HG02884 (cell line): ENCODE results near the gene GRAP2.

Experiments used
- ATAC-seq: cut with Tn5 transposase; IDR thresholded peaks from one replicate; pipeline ENCODE4 v1.9.1; 2021; ENCODE audit warnings: mild to moderate bottlenecking, moderate library complexity; ENCODE audit not compliant: unreplicated experiment

The GRAP2 gene

GRCh38 chr22:39923696-39924095 lies 22.8 kb downstream of the GRAP2 start:
- ATAC-seq = no peak

GRCh38 chr22:39924286-39924685 lies 23.4 kb downstream of the GRAP2 start:
- no peak for ATAC-seq

- no peak for ATAC-seq
These were observed 24.4 kb downstream of the GRAP2 start for GRCh38 chr22:39925273-39925672.

GRCh38 chr22:39925909-39926679 lies 25.2 kb downstream of the GRAP2 start:
- no peak for ATAC-seq

- no peak for ATAC-seq
These were observed 25.9 kb downstream of the GRAP2 start for GRCh38 chr22:39926753-39927152.

- no peak for ATAC-seq
These were observed 26.7 kb downstream of the GRAP2 start for GRCh38 chr22:39927544-39927943.

GRCh38 chr22:39928536-39929520 lies 27.9 kb downstream of the GRAP2 start:
- ATAC-seq = no peak

- ATAC-seq = no peak
These were observed 30.4 kb downstream of the GRAP2 start for GRCh38 chr22:39931251-39931650.

GRCh38 chr22:39932166-39932565 lies 31.3 kb downstream of the GRAP2 start:
- no peak for ATAC-seq

GRCh38 chr22:39932918-39933649 lies 32.2 kb downstream of the GRAP2 start:
- ATAC-seq = no peak

GRCh38 chr22:39933741-39934140 lies 32.9 kb downstream of the GRAP2 start:
- ATAC-seq = no peak

- ATAC-seq = no peak
These were observed 34.2 kb downstream of the GRAP2 start for GRCh38 chr22:39935116-39935515.

GRCh38 chr22:39935612-39936011 lies 34.7 kb downstream of the GRAP2 start:
- ATAC-seq = no peak

- ATAC-seq = no peak
These were observed 35.8 kb downstream of the GRAP2 start for GRCh38 chr22:39936523-39937145.

GRCh38 chr22:39937906-39938305 lies 37.0 kb downstream of the GRAP2 start:
- ATAC-seq = no peak

GRCh38 chr22:39938509-39939111 lies 37.7 kb downstream of the GRAP2 start:
- no peak for ATAC-seq

GRCh38 chr22:39939830-39940229 lies 38.9 kb downstream of the GRAP2 start:
- no peak for ATAC-seq

GRCh38 chr22:39940757-39941305 lies 39.9 kb downstream of the GRAP2 start:
- ATAC-seq = no peak

GRCh38 chr22:39941601-39942000 lies 40.7 kb downstream of the GRAP2 start:
- ATAC-seq = no peak
